HCT116 (cell line): ENCODE data around the gene NOTCH1. TPM values are rescaled to one million over a fixed set of nuclear protein-coding genes. Genes with fewer than 3 reads are reported as not detected.

Source experiments
- ATAC-seq: fragments of 200-7000 bp; cut with Tn5 transposase; 2 replicates; pipeline ENCODE4 v1.9.1; 2020; ENCODE audit warnings: mild to moderate bottlenecking, moderate library complexity
- BruUV-seq: library from RNA; stranded (reverse); fragments of 400-500 nt; replicated peaks from 2 replicates; lab custom pipeline; 2021; lab: Mats Ljungman, UMichigan
- CTCF ChIA-PET: fragments of 300-600 bp; sonication (Branson Sonifier 250); formaldehyde crosslinking; loops from one replicate; lab custom pipeline; 2021; ENCODE audit warnings: antibody characterized with exemption; lab: Charles Lee
- POLR2A ChIA-PET: fragments of 300-600, 350-600 bp; sonication (Branson Sonifier 250); formaldehyde crosslinking; loops from one replicate; lab custom pipeline; 2021; ENCODE audit warnings: antibody characterized with exemption; lab: Charles Lee
- RAD21 ChIA-PET, 2 experiments: fragments of 300-600 bp; sonication (Branson Sonifier 250); formaldehyde crosslinking; loops; one replicate each; lab custom pipeline; 2023; ENCODE audit warnings: low total read pairs in 2 of 2; ENCODE audit not compliant: uncharacterized antibody in 2 of 2, unreplicated experiment in 2 of 2, low non-redundant PET in 1 of 2; lab: Charles Lee
- DNase-seq: peaks from one replicate; pipeline ENCODE4 v3.0.0-alpha.2; 2010; ENCODE audit warnings: low read depth, low spot score
- H2AFZ ChIP-seq: fragments of 200-600 bp; shearing (Covaris generic), sonication (generic); 2 replicates; pipeline ENCODE4 v1.6.1; 2017; ENCODE audit warnings: low read depth, mixed run types, mixed read lengths, antibody characterized with exemption, low read length; ENCODE audit not compliant: poor library complexity, severe bottlenecking
- H3K27ac ChIP-seq: 2 replicates; pipeline ENCODE4 v1.5.1; 2012; ENCODE audit warnings: low read depth, low read length
- H3K27me3 ChIP-seq: fragments of 200-600 bp; sonication (generic); 2 replicates; pipeline ENCODE4 v1.6.1; 2016; ENCODE audit warnings: mixed run types, low read length, mixed read lengths; ENCODE audit not compliant: insufficient read depth
- H3K36me3 ChIP-seq, 2 experiments: fragments of 200-500 bp in 1 of 2; fragments of 200-600 bp in 1 of 2; sonication (Bioruptor generic) in 1 of 2; sonication (generic) in 1 of 2; 2 replicates each; pipeline versions ENCODE4 v1.5.1 to v1.6.1; 2014 to 2016; ENCODE audit warnings: low read length in 2 of 2, inconsistent platforms in 1 of 2, mixed read lengths in 1 of 2, mixed run types in 1 of 2; ENCODE audit not compliant: insufficient read depth in 2 of 2, control insufficient read depth in 1 of 2
- H3K4me1 ChIP-seq, 2 experiments: fragments of 200-600 bp in 1 of 2; sonication (generic) in 1 of 2; 2 replicates each; pipeline versions ENCODE4 v1.5.1 to v1.6.1; 2012 to 2017; ENCODE audit warnings: low read length in 2 of 2, inconsistent platforms in 1 of 2, mild to moderate bottlenecking in 1 of 2, mixed read lengths in 1 of 2, mixed run types in 1 of 2, moderate library complexity in 1 of 2; ENCODE audit not compliant: insufficient read depth in 2 of 2, control insufficient read depth in 1 of 2
- H3K4me2 ChIP-seq: fragments of 200-600 bp; sonication (generic); 2 replicates; pipeline ENCODE4 v1.6.1; 2017; ENCODE audit warnings: mixed run types, low read length, mixed read lengths
- H3K4me3 ChIP-seq, 2 experiments: fragments of 200-600 bp in 1 of 2; sonication (generic) in 1 of 2; replicated peaks in 1 of 2; 2 replicates each; pipeline ENCODE4 v1.5.1; 2011 to 2016; ENCODE audit warnings: low read length in 2 of 2, control low read depth in 1 of 2, low read depth in 1 of 2, mild to moderate bottlenecking in 1 of 2, mixed read lengths in 1 of 2, mixed run types in 1 of 2
- H3K79me2 ChIP-seq: fragments of 200-600 bp; sonication (generic); 2 replicates; pipeline ENCODE4 v1.6.1; 2017; ENCODE audit warnings: mild to moderate bottlenecking, mixed run types, low read length, moderate library complexity, mixed read lengths; ENCODE audit not compliant: insufficient read depth
- H3K9ac ChIP-seq: fragments of 200-600 bp; sonication (generic); 2 replicates; pipeline ENCODE4 v1.6.1; 2016; ENCODE audit warnings: low read length, mixed read lengths
- H3K9me2 ChIP-seq: fragments of 200-600 bp; sonication (generic), shearing (Covaris generic); 2 replicates; pipeline ENCODE4 v1.6.1; 2017; ENCODE audit warnings: mixed run types, mild to moderate bottlenecking, moderate library complexity; ENCODE audit not compliant: insufficient read depth
- H3K9me3 ChIP-seq, 2 experiments: fragments of 200-500 bp in 1 of 2; fragments of 200-600 bp in 1 of 2; sonication (Bioruptor generic) in 1 of 2; sonication (generic) in 1 of 2; 2 replicates each; pipeline ENCODE4 v1.6.1; 2014 to 2017; ENCODE audit warnings: low read length in 2 of 2, mixed read lengths in 2 of 2, inconsistent platforms in 1 of 2, low read depth in 1 of 2, mild to moderate bottlenecking in 1 of 2, mixed run types in 1 of 2, moderate library complexity in 1 of 2; ENCODE audit not compliant: control insufficient read depth in 1 of 2, insufficient read depth in 1 of 2
- H4K20me1 ChIP-seq: fragments of 200-600 bp; sonication (generic), shearing (Covaris generic); 2 replicates; pipeline ENCODE4 v1.6.1; 2017; ENCODE audit warnings: mixed run types, mild to moderate bottlenecking, moderate library complexity; ENCODE audit not compliant: insufficient read depth
- CTCF ChIP-seq, 3 experiments: fragments of 200-600 bp in 1 of 3; sonication (generic) in 1 of 3; IDR thresholded peaks in 2 of 3; conservative IDR thresholded peaks in 1 of 3; 2 replicates each; pipeline ENCODE4 v1.5.1; 2012 to 2017; ENCODE audit warnings: low read depth in 2 of 3, low read length in 2 of 3, antibody characterized with exemption in 1 of 3, borderline replicate concordance in 1 of 3, control low read depth in 1 of 3, mild to moderate bottlenecking in 1 of 3, mixed read lengths in 1 of 3, mixed run types in 1 of 3, moderate library complexity in 1 of 3; ENCODE audit not compliant: insufficient read depth in 1 of 3
- RAD21 ChIP-seq: IDR thresholded peaks from 2 replicates; pipeline ENCODE4 v1.6.1; 2012; ENCODE audit warnings: low read depth, mild to moderate bottlenecking
- TCF7L2 ChIP-seq: IDR thresholded peaks from 2 replicates; pipeline ENCODE4 v1.7.0; 2011; ENCODE audit warnings: borderline replicate concordance, inconsistent platforms; ENCODE audit not compliant: insufficient read depth, insufficient read length; ENCODE audit errors: extremely low read depth
- ZFX ChIP-seq: fragments of 450-650 bp; IDR thresholded peaks from 2 replicates; pipeline ENCODE4 v1.6.1; 2017
- intact Hi-C: fragments of 100-400 bp; cut with micrococcal nuclease; formaldehyde crosslinking; loops from 2 replicates; pipeline ENCODE4 v1.10.0; 2022
- total RNA-seq: library from RNA; stranded (reverse); gene quantifications from one replicate; pipeline ENCODE4 v1.2.1, GENCODE V29; 2021; ENCODE audit not compliant: unreplicated experiment

NOTCH1 gene
- total RNA-seq, 1 experiment from 2014 or later, result 36.2 TPM

DNA sequence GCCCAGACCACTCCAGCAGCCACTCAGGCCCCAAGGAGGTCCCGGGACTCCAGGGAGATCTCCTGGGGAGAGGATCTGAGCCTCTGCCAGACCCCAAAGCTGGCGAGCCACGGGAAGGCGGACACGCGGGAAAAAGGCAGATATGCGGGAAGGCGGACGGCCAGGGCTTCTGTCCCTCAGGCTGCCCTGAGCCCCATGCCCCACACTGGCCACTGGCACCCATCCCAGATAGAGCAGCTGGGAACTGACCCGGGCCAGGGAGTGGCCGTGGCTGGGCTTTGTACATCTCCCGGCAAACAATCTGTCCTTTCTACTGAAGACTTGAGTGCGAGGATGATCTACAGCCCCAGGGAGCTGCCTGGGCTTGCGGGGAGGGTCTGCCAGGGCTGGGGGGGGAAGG, 21.1 kb upstream of the NOTCH1 start:
- H4K20me1 ChIP-seq, result no peaks in the 10 kb centered on the region
- no peak overlapping the region; the same call in 1 of the 2 replicates for H3K27ac ChIP-seq
- no peak for TF ChIP-seq RAD21
- H3K4me2 ChIP-seq, result no peak overlapping the region
- intact Hi-C loops, result no loop called here
- ChIA-PET POLR2A (no interaction called here), CTCF (no interaction called here), RAD21 (no interaction called here)
- no peaks in the 10 kb centered on the region for H3K9me3 ChIP-seq
- DNase-seq (no peak), ATAC-seq (no peak)
- no peak overlapping the region for H3K9ac ChIP-seq
- no peaks in the 10 kb centered on the region for H3K79me2 ChIP-seq
- BruUV-seq, result no TSS peak
- H3K27me3 ChIP-seq, result no peaks in the 10 kb centered on the region
- H3K9me2 ChIP-seq, result no peaks in the 10 kb centered on the region
- no peak overlapping the region for H2AFZ ChIP-seq
- no peak overlapping the region for H3K4me3 ChIP-seq
- H3K4me1 ChIP-seq, result peaks cover 16 to 44% of the 10 kb centered on the region in 2 experiments
- no peaks in the 10 kb centered on the region for H3K36me3 ChIP-seq

- Histone ChIP-seq H3K79me2 (no peaks in the 10 kb centered on the region), H3K9me2 (no peaks in the 10 kb centered on the region), H3K9me3 (no peaks in the 10 kb centered on the region), H4K20me1 (no peaks in the 10 kb centered on the region), H3K9ac (no peak overlapping the region), H3K27ac (no peak overlapping the region; the same call in 1 of the 2 replicates), H2AFZ (no peak overlapping the region), H3K4me3 (no peak overlapping the region), H3K4me1 (peaks cover 16 to 44% of the 10 kb centered on the region in 2 experiments), H3K36me3 (no peaks in the 10 kb centered on the region), H3K27me3 (no peaks in the 10 kb centered on the region), H3K4me2 (no peak overlapping the region)
- intact Hi-C loops, result no loop called here
- ATAC-seq (no peak), DNase-seq (no peak)
- ChIA-PET RAD21 (no interaction called here), CTCF (no interaction called here), POLR2A (no interaction called here)
- TF ChIP-seq ZFX (no peak), CTCF (IDR thresholded peaks at IDR 0.05 in 2 of 3, conservative IDR thresholded peaks at IDR 0.05 in 1 of 3; ENCODE audit: borderline replicate concordance in 1 of 3, insufficient read depth in 1 of 3, low read depth in 2 of 3, low read length in 2 of 3) (no peak), TCF7L2 (no peak)
- BruUV-seq, result no TSS peak
These were observed 20.7 kb upstream of the NOTCH1 start for GRCh38 chr9:136566553-136566895.
